Small intestine (tissue), 7 donors: ENCODE results near the gene PCYT1B. TPM values are rescaled to one million over a fixed set of nuclear protein-coding genes. Genes with fewer than 3 reads are reported as not detected.

Experiments used
- DNase-seq, 2 donors: peaks; one replicate each; pipeline versions ENCODE4 v3.0.0 to v3.0.0-alpha.2; 2013
- FAIRE-seq: peaks from 2 replicates; lab custom pipeline; 2012; peaks lifted over from hg19 to GRCh38; lab: Jason Lieb, UNC
- H3K27ac ChIP-seq, 3 donors: one replicate each; pipeline ENCODE4 v1.5.1; 2013; ENCODE audit warnings: low read length in 2 of 3, mild to moderate bottlenecking in 2 of 3, control low read depth in 1 of 3, inconsistent platforms in 1 of 3, low read depth in 1 of 3, moderate library complexity in 1 of 3
- H3K27me3 ChIP-seq, 3 donors: one replicate each; pipeline ENCODE4 v1.6.1; 2013; ENCODE audit warnings: low read length in 3 of 3, inconsistent platforms in 1 of 3; ENCODE audit not compliant: control insufficient read depth in 3 of 3, insufficient read depth in 3 of 3
- H3K36me3 ChIP-seq, 3 donors: one replicate each; pipeline ENCODE4 v1.6.1; 2013; ENCODE audit warnings: low read length in 3 of 3, inconsistent platforms in 1 of 3, low read depth in 1 of 3, mild to moderate bottlenecking in 1 of 3, moderate library complexity in 1 of 3; ENCODE audit not compliant: control insufficient read depth in 3 of 3, insufficient read depth in 2 of 3
- H3K4me1 ChIP-seq, 3 donors: one replicate each; pipeline ENCODE4 v1.6.1; 2013; ENCODE audit warnings: low read length in 2 of 3, inconsistent platforms in 1 of 3, low read depth in 1 of 3, mild to moderate bottlenecking in 1 of 3, moderate library complexity in 1 of 3; ENCODE audit not compliant: control insufficient read depth in 3 of 3, insufficient read depth in 2 of 3
- H3K4me3 ChIP-seq, 3 donors: one replicate each; pipeline ENCODE4 v1.5.1; 2013; ENCODE audit warnings: low read length in 3 of 3, control low read depth in 1 of 3, inconsistent platforms in 1 of 3, low read depth in 1 of 3, mild to moderate bottlenecking in 1 of 3, moderate library complexity in 1 of 3
- H3K9me3 ChIP-seq, 2 donors: one replicate each; pipeline ENCODE4 v1.6.1; 2013; ENCODE audit warnings: low read depth in 1 of 2, low read length in 1 of 2; ENCODE audit not compliant: control insufficient read depth in 2 of 2, insufficient read depth in 1 of 2
- WGBS, 3 donors: extraction: QIAGEN DNeasy Blood & Tissue Kit; methylation state at CpG; one replicate each; pipeline ENCODE4 v1.1.7; 2013; 5-methylcytosine and 5-hydroxymethylcytosine counted together
- polyA plus RNA-seq, 4 donors: library from polyadenylated mRNA; stranded (reverse) in 3 of 4; unstranded in 1 of 4; fragments of 200-250 nt in 3 of 4; fragments of 120-200 nt in 1 of 4; gene quantifications; one replicate each; pipeline versions ENCODE4 v1.2.1 to v1.2.3, GENCODE V29; 2013
- donor health status: healthy with polysubstance abuse.
- donor health status: control.
- donor health status: control.
- donor health status: Bipolar disorder and iron deficiency.
- donor health status: healthy.

The PCYT1B gene
- polyA plus RNA-seq, 4 donors, result 0.63 to 1.7 TPM; not detected in 2

GRCh38 chrX:24676403-24677024, 29.4 kb upstream of the PCYT1B start:
- no peaks in the 10 kb centered on the region for H3K4me1 ChIP-seq
- peak; percentile 23 for FAIRE-seq
- WGBS, 3 donors, result 23 to 38% (median 35%) methylated on average over 5 of the region's 5 CpGs
- H3K4me3 ChIP-seq, result no peak overlapping the region
- no peaks in the 10 kb centered on the region for H3K9me3 ChIP-seq
- no peaks in the 10 kb centered on the region for H3K36me3 ChIP-seq
- no peak overlapping the region for H3K27ac ChIP-seq
- H3K27me3 ChIP-seq, result no peaks in the 10 kb centered on the region
- no peak for DNase-seq

- no peaks in the 10 kb centered on the region for H3K27me3 ChIP-seq
- peak overlapping the region in 1 of 3 donors; percentile 48 for H3K27ac ChIP-seq
- no peaks in the 10 kb centered on the region for H3K9me3 ChIP-seq
- no peaks in the 10 kb centered on the region for H3K36me3 ChIP-seq
- no peaks in the 10 kb centered on the region for H3K4me1 ChIP-seq
- no peak for FAIRE-seq
- 56 to 75% (median 57%) methylated on average over 2 of the region's 2 CpGs for WGBS, 3 donors
- no peak overlapping the region for H3K4me3 ChIP-seq
- DNase-seq, result no peak
Measured at GRCh38 chrX:24673424-24673823, 26.3 kb upstream of the PCYT1B start.

GRCh38 chrX:24672701-24673190, 25.6 kb upstream of the PCYT1B start:
- H3K27ac ChIP-seq, result peak overlapping the region in 1 of 3 donors; percentile 48
- H3K9me3 ChIP-seq, result no peaks in the 10 kb centered on the region
- H3K4me1 ChIP-seq, result no peaks in the 10 kb centered on the region
- no peak for FAIRE-seq
- no peaks in the 10 kb centered on the region for H3K27me3 ChIP-seq
- H3K36me3 ChIP-seq, result no peaks in the 10 kb centered on the region
- H3K4me3 ChIP-seq, result no peak overlapping the region
- 16 to 63% (median 44%) methylated on average over 11 of the region's 11 CpGs for WGBS, 3 donors
- DNase-seq, result peak; percentile 41 to 62

DNA sequence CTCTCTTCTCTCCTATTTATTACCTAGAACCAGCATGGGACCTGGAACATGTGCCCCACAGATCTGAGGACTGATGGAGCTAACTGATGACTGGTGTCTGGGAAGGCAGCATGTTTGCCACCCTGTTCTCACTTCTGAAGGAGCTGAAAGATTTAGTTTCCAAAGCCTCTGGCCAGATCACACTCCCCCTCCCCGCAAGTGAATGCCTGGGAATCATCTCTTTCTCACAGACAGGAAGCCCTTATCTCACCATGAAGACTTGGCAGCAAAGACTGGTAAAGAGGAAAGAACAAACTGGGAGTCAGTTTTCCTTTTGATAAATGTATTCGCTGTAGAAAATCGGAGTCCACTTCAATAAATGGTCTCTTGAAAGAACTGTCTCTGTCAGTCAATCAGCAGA, 21.0 kb upstream of the PCYT1B start:
- FAIRE-seq, result no peak
- DNase-seq, result no peak
- Histone ChIP-seq H3K27ac (no peak overlapping the region), H3K4me1 (no peaks in the 10 kb centered on the region), H3K4me3 (no peak overlapping the region), H3K27me3 (no peaks in the 10 kb centered on the region), H3K9me3 (no peaks in the 10 kb centered on the region), H3K36me3 (no peaks in the 10 kb centered on the region)
- 37 to 63% (median 62%) methylated on average over 3 of the region's 3 CpGs for WGBS, 3 donors

DNA sequence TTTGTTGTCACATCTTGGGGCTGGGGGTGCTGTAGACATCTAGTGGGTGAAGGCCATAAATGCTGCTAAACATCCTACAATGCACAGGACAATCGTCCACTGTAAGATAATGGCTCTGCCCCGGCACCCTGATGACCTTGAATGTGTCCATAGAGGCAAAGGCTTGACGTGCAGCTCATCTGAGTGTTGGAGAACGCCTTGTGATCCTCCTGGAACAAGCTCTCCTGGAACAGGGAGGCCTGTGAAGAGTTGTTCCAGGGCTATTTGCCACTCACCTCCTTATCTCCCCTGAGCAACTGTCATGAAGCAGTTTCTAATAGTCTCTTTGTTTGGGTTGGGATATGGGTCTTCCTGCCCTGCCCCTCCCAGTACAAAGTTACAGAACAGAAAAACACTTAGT, 15.2 kb upstream of the PCYT1B start:
- Histone ChIP-seq H3K27me3 (no peaks in the 10 kb centered on the region), H3K36me3 (no peaks in the 10 kb centered on the region), H3K4me3 (no peak overlapping the region), H3K4me1 (peaks cover 0 to 16% (median 4%) of the 10 kb centered on the region in 3 donors), H3K9me3 (no peaks in the 10 kb centered on the region), H3K27ac (peak overlapping the region in 1 of 3 donors; percentile 58)
- FAIRE-seq, result no peak
- 4 to 68% (median 38%) methylated on average over 4 of the region's 4 CpGs for WGBS, 3 donors
- DNase-seq, result peak; percentile 3 to 26

- Histone ChIP-seq H3K36me3 (no peaks in the 10 kb centered on the region), H3K27ac (no peak overlapping the region), H3K9me3 (no peaks in the 10 kb centered on the region), H3K4me3 (no peak overlapping the region), H3K27me3 (no peaks in the 10 kb centered on the region), H3K4me1 (peaks cover 0 to 16% (median 4%) of the 10 kb centered on the region in 3 donors)
- DNase-seq, result no peak
- FAIRE-seq, result no peak
Measured at GRCh38 chrX:24661292-24661691, 14.1 kb upstream of the PCYT1B start.

- Histone ChIP-seq H3K27ac (no peak overlapping the region), H3K4me1 (peaks cover 0 to 16% (median 4%) of the 10 kb centered on the region in 3 donors), H3K9me3 (no peaks in the 10 kb centered on the region), H3K4me3 (no peak overlapping the region), H3K36me3 (no peaks in the 10 kb centered on the region), H3K27me3 (no peaks in the 10 kb centered on the region)
- 71 to 86% (median 83%) methylated on average over 3 of the region's 3 CpGs for WGBS, 3 donors
- no peak for FAIRE-seq
- DNase-seq, result no peak
Measured at GRCh38 chrX:24659646-24660045, 12.5 kb upstream of the PCYT1B start.

GRCh38 chrX:24659106-24659505, 12.0 kb upstream of the PCYT1B start:
- Histone ChIP-seq H3K4me3 (no peak overlapping the region), H3K36me3 (no peaks in the 10 kb centered on the region), H3K27me3 (no peaks in the 10 kb centered on the region), H3K9me3 (no peaks in the 10 kb centered on the region), H3K4me1 (peaks cover 0 to 16% (median 4%) of the 10 kb centered on the region in 3 donors), H3K27ac (no peak overlapping the region)
- WGBS, 3 donors, result 30 to 64% (median 32%) methylated on average over 1 of the region's 1 CpG
- FAIRE-seq (no peak), DNase-seq (no peak)

GRCh38 chrX:24658421-24658820, 11.3 kb upstream of the PCYT1B start:
- no peak overlapping the region for H3K4me3 ChIP-seq
- no peak for FAIRE-seq

More at GRCh38 chrX:24658421-24658820, 11.3 kb upstream of the PCYT1B start:
- DNase-seq, result no peak
- peaks cover 0 to 16% (median 4%) of the 10 kb centered on the region in 3 donors for H3K4me1 ChIP-seq
- no peaks in the 10 kb centered on the region for H3K36me3 ChIP-seq
- H3K27me3 ChIP-seq, result no peaks in the 10 kb centered on the region
- no peak overlapping the region for H3K27ac ChIP-seq
- H3K9me3 ChIP-seq, result no peaks in the 10 kb centered on the region
